ENCODE measurements around the gene PARD3.
"Not testable (repeated sequence)": the region's sequence is repeated elsewhere in the genome, so short reads cannot be mapped to it uniquely, and the experiment has no call there.

DNA sequence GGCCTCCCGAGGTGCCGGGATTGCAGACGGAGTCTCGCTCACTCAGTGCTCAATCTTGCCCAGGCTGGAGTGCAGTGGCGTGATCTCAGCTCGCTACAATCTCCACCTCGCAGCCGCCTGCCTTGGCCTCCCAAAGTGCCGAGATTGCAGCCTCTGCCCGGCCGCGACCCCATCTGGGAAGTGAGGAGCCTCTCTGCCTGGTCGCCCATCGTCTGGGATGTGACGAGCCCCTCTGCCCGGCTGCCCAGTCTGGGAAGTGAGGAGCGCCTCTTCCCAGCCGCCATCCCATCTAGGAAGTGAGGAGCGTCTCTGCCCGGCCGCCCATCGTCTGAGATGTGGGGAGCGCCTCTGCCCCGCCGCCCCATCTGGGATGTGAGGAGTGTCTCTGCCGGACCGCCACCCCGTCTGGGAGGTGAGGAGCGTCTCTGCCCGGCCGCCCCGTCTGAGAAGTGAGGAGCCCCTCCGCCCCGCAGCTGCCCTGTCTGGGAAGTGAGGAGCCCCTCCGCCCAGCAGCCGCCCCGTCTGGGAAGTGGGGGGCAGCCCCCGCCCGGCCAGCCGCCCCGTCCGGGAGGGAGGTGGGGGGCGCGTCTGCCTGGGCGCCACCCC, 462.4 kb downstream of the PARD3 start:
- TF ChIP-seq POLR2A, CTCF (IDR thresholded peaks at IDR 0.05): not testable (repeated sequence)
